Lung (tissue), 12 donors: Measurements from ENCODE around the gene EPHB1. TPM values are rescaled to one million over a fixed set of nuclear protein-coding genes. Genes with fewer than 3 reads are reported as not detected.

Experiments
- ATAC-seq: fragments of 200-7000 bp; cut with Tn5 transposase; one replicate; pipeline ENCODE4 v1.9.1; 2020; ENCODE audit warnings: moderate number of reproducible peaks; ENCODE audit not compliant: insufficient read depth, low FRiP score
- DNase-seq, 3 donors: peaks; one replicate each; pipeline ENCODE4 v3.0.0-alpha.2; 2013 to 2017
- H3K27ac ChIP-seq, 2 donors: one replicate each; pipeline ENCODE4 v1.5.1; 2013; ENCODE audit warnings: mild to moderate bottlenecking in 2 of 2, moderate library complexity in 2 of 2, control low read depth in 1 of 2, inconsistent platforms in 1 of 2, low read depth in 1 of 2, low read length in 1 of 2
- H3K27me3 ChIP-seq, 3 donors: one replicate each; pipeline ENCODE4 v1.5.1; 2013; ENCODE audit warnings: low read length in 2 of 3; ENCODE audit not compliant: control insufficient read depth in 3 of 3, insufficient read depth in 3 of 3
- H3K36me3 ChIP-seq, 4 donors: one replicate each; pipeline ENCODE4 v1.5.1; 2013; ENCODE audit warnings: low read length in 4 of 4, mild to moderate bottlenecking in 1 of 4, moderate library complexity in 1 of 4; ENCODE audit not compliant: control insufficient read depth in 4 of 4, insufficient read depth in 4 of 4
- H3K4me1 ChIP-seq, 5 donors: one replicate each; pipeline ENCODE4 v1.5.1; 2013; ENCODE audit warnings: low read length in 5 of 5, mild to moderate bottlenecking in 2 of 5, moderate library complexity in 1 of 5; ENCODE audit not compliant: control insufficient read depth in 5 of 5, insufficient read depth in 5 of 5
- H3K4me3 ChIP-seq: one replicate; pipeline ENCODE4 v1.5.1; 2013; ENCODE audit warnings: mild to moderate bottlenecking, control low read depth, moderate library complexity
- H3K9ac ChIP-seq, 2 donors: one replicate each; pipeline ENCODE4 v1.5.1; 2013; ENCODE audit warnings: low read length in 2 of 2, control low read depth in 1 of 2; ENCODE audit not compliant: insufficient read depth in 1 of 2
- H3K9me3 ChIP-seq, 4 donors: one replicate each; pipeline ENCODE4 v1.5.1; 2013; ENCODE audit warnings: low read length in 3 of 4, mild to moderate bottlenecking in 1 of 4, moderate library complexity in 1 of 4; ENCODE audit not compliant: control insufficient read depth in 4 of 4, insufficient read depth in 3 of 4
- CTCF ChIP-seq: IDR thresholded peaks from 2 replicates; pipeline ENCODE4 v1.5.1; 2012; ENCODE audit warnings: mild to moderate bottlenecking; ENCODE audit errors: control extremely low read depth, extremely low read depth
- WGBS, 2 donors: extraction: QIAGEN DNeasy Blood & Tissue Kit; methylation state at CpG; one replicate each; pipeline ENCODE4 v1.1.7; 2013; 5-methylcytosine and 5-hydroxymethylcytosine counted together
- polyA plus RNA-seq, 2 donors: library from polyadenylated mRNA; stranded (reverse); fragments of 200-250 nt; gene quantifications; one replicate each; pipeline ENCODE4 v1.2.1, GENCODE V29; 2013
- total RNA-seq, 2 donors: library from RNA; depleted of rRNA in 1 of 2; stranded (reverse); fragments of >200 nt in 1 of 2; gene quantifications; one replicate each; pipeline ENCODE4 v1.2.1, GENCODE V29; 2014 to 2021
- donor health status: control.
- donor health status: control.
- donor health status: Bipolar disorder and iron deficiency.
- donor health status: healthy.
- donor health status: DM: yes; HTN: yes; CAD: no.

The EPHB1 gene
- total and polyA plus RNA-seq, 4 donors, result 0.30 to 6.3 (median 2.1) TPM

DNA sequence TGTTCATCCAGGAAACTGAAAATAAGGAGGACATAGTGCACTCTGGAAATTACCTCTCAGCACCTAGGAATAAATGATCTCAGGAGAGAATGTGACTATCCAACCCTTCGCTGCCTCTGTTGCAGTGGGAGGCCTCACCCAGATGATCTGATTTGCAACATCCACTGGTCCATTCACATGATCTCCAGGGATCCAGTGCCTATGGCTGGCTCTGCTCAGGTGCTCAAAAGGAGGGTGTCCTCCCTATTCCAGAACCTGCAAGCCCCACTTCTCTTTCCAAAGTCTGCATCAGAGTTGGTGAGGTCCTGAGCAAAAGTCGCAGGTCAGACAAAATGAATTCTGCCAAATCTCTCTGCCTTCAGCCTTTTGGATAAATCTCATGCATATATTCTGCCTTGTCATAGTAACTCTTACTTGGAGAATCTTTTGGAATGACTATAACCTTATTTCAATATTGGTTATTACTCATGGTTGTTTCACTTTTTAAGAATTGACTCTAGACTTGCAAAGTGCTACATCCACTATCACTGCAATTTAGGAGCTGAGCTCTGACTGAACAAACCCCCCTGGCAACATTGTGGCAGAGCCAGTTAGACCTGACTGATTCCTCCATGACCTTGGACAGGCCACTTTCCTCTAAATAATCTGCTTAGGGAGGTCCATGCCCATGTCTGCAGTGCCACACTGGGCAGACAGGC is 295.1 kb downstream of the EPHB1 start:
- no peaks in the 10 kb centered on the region for H3K27me3 ChIP-seq
- no peaks in the 10 kb centered on the region for H3K4me1 ChIP-seq
- no peak for ATAC-seq
- no peak overlapping the region for H3K4me3 ChIP-seq
- no peak overlapping the region for H3K27ac ChIP-seq
- no peak overlapping the region for H3K9ac ChIP-seq
- WGBS, 2 donors, result 90 to 92% methylated on average over 2 of the region's 2 CpGs
- H3K36me3 ChIP-seq, result no peaks in the 10 kb centered on the region
- no peak for TF ChIP-seq CTCF
- peak in 1 of 3 donors; percentile 1 for DNase-seq
- no peaks in the 10 kb centered on the region for H3K9me3 ChIP-seq

GRCh38 chr3:135091946-135092345 is 296.9 kb downstream of the EPHB1 start:
- no peak overlapping the region for H3K9ac ChIP-seq
- no peak for TF ChIP-seq CTCF
- H3K27me3 ChIP-seq, result no peaks in the 10 kb centered on the region
- no peak overlapping the region for H3K27ac ChIP-seq
- H3K9me3 ChIP-seq, result no peaks in the 10 kb centered on the region
- H3K4me1 ChIP-seq, result no peaks in the 10 kb centered on the region
- ATAC-seq (no peak), DNase-seq (no peak)
- WGBS, 2 donors, result 79 to 84% methylated on average over 5 of the region's 5 CpGs
- no peak overlapping the region for H3K4me3 ChIP-seq
- no peaks in the 10 kb centered on the region for H3K36me3 ChIP-seq

DNA sequence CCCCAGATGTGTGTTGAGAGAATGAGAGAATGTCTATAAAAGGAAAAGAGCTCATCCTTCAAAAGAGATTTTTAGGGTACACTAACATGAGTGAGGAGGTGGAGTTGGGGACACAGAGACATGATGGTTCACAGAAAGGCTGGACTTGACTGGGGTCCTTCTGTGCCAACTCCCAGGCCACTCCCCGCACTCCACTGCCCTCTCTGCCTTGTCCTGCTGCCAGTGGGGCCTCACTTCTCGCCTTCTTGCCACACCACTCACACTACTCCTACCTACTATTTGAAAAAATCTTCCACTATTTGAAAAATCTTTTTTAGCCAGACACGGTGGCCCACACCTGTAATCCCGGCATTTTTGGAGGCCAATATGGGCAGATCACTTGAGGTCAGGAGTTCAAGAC is 298.1 kb downstream of the EPHB1 start:
- no peaks in the 10 kb centered on the region for H3K27me3 ChIP-seq
- no peak overlapping the region for H3K4me3 ChIP-seq
- ATAC-seq (no peak), DNase-seq (no peak)
- no peaks in the 10 kb centered on the region for H3K9me3 ChIP-seq
- 70 to 80% methylated on average over 4 of the region's 4 CpGs for WGBS, 2 donors
- no peak for TF ChIP-seq CTCF
- no peaks in the 10 kb centered on the region for H3K36me3 ChIP-seq
- no peak overlapping the region for H3K9ac ChIP-seq
- no peak overlapping the region for H3K27ac ChIP-seq
- H3K4me1 ChIP-seq, result no peaks in the 10 kb centered on the region
